GM18951 (cell line): ENCODE results near the gene STPG4.

Experiments
- POLR2A ChIP-seq: IDR thresholded peaks from 4 replicates; pipeline ENCODE4 v1.6.1; 2011; ENCODE audit warnings: mild to moderate bottlenecking; ENCODE audit not compliant: insufficient read length, insufficient read depth; ENCODE audit errors: extremely low read depth
- in situ Hi-C: fragments of 300-500 bp; cut with MboI; formaldehyde crosslinking; loops from one replicate; pipeline ENCODE4 v1.12.0; 2022; ENCODE audit warnings: low sequenced_read_pairs, mixed read lengths, inconsistent platforms; ENCODE audit not compliant: unreplicated experiment

Gene STPG4

DNA sequence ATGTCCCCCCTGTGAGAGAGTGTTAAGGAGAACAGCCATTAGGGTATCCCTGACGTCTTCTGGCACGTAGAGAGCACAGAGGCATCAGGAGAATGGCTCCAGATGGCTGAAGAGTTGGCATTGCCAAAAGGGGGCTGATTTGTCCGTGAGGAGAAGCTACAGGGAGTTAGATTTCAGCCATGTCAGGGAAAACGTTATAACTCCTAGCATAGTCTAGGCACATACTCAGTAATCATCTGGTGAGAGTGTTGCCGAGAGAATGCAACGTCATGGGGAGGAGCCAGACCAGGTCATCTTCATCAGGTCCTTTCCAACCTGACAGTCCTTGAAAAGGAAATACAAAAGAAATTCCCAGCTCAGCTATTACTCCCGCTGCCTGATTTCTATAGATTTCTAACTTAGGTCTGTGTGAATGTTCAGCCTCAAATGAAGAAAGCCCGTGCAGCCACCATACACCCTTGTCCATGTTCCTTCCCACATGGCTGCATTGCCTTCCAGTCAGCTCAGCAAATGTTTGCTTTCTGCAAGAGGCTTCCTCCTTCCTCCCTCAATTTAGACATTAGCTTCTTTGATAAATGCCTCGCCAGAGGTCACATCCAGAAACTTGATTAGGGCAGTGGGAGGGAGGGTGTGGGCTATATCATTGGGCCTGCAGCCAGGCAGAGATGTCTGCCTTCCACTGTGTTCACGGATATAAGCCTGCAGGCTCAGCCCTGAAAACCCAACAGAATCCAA is 93.0 kb downstream of the STPG4 start:
- in situ Hi-C loops: no loop called here
- no peak for TF ChIP-seq POLR2A

DNA sequence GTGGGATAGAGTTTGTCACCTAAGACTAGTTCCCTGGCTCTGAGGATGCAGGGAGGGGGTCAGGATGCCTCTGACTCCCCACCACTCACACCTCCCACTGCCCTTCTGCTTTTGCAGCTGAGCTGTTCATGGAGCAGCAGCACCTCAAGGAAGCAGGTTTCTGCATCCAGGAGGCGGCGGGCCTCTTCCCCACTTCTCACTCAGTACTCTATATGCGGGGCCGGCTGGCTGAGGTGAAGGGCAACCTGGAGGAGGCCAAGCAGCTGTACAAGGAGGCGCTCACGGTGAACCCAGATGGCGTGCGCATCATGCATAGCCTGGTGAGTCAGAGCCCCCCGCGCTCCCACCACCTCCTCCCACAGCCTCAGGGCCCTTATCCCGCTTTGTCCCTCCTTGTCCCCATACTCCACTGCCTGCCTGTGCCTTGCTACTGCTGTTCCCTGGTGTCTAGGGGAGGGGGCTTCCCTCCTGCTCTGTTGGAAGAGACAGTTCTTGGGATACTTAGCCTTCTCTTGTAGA is 94.4 kb downstream of the STPG4 start:
- in situ Hi-C loops: no loop called here
- no peak for TF ChIP-seq POLR2A

DNA sequence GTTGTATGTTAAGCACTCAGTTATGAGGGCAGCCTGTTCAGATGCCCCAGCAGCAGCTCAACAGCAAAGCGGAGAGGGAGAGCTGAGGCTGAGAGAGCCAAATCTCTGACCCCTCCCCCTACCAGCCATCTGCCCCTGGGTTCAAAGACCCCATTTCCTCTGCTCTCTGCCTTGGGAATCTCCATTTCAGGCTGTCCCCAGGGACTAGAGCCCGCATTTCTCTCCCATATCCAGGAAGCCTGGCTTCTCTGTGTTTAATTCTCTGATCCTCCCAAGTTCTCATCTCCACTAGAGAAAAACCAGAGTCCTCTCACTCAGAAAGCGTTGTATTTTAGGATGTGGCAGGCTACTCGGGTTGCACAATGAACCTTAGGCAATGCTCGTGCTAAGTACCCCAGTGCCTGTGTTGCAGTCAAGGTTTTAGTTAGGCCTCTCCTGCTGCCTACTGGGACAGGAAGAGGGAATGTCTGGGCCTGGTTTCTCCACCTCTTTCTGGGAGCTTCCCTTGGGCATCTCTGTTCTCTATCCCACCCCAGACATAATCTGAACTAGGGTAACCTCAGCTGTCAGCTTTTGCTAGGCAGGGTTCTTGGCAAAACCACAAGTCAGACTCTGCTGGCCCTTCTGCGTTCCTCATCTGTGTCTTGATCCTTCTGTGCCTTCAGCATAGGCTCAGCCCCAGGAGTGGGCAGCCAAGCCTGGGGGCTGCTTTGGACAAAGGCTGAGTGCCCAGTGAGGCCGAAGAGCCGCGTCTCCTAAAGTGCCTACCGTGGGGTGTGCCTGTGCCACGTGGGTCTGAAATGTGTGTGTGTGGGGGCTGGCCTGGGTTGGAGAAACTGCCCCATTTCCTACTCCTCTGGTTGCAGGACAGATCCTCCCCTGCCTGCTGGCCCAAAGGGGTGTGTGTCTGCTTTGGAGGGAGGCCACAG is 96.8 kb downstream of the STPG4 start:
- TF ChIP-seq POLR2A: no peak
- in situ Hi-C loops: no loop called here

DNA sequence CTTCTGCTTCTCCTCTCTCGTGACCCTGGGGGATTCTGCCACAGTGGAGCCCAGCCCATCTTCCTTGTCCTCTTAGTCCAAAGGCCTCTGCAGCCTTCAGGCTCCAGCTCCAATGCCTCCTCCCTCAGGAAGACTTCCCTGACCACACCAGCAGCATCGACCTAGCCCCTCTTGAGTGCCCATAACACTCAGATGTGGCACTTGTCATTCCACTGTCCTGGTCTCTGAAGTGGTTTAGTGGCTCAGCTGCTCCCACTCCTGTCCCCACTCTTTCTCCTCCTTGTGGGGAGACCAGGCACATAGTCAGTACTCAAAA is 97.5 kb downstream of the STPG4 start:
- in situ Hi-C loops: no loop called here

DNA sequence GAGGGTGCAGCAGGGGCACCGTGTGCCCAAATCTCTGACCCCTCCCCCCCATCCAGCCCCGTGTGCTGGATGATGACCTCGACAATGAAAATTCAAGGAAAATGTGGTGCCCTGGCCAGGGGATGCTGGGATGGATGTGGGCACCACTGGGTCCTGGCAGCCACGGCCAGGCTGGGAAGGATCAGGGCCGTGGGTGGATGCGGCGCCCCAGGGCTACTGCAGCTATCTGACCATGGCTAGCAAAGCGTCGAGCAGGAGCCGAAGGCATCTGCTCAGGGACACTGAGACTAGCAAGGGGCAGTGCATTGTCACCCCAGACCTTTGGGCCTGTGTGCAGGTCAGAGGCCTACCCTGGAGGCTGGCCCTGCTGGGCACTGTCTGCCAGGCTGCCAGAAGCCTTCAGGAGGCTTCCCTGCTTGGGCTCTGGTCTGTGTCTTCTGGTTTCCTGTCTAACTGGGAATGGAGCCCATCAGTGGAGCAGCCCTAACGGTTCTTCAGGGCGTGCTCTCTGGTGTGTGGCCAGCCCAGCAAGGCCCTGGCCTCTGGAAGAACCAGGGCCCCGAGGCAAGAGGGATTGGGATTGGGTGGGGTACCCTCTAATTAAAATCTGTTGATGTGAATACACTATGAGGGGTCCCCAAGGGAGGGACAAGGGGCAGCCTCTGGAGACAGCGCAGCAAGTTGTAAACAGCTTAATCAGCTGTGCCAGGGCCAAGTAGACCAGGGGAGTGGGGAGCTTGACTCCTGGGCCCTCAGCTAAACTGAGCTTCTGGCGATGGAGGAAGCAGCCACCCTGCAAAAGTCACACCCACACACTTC is 98.0 kb downstream of the STPG4 start:
- in situ Hi-C loops: no loop called here
- no peak for TF ChIP-seq POLR2A

More for the DNA sequence above, 97.5 kb downstream of the STPG4 start:
- no peak for TF ChIP-seq POLR2A

DNA sequence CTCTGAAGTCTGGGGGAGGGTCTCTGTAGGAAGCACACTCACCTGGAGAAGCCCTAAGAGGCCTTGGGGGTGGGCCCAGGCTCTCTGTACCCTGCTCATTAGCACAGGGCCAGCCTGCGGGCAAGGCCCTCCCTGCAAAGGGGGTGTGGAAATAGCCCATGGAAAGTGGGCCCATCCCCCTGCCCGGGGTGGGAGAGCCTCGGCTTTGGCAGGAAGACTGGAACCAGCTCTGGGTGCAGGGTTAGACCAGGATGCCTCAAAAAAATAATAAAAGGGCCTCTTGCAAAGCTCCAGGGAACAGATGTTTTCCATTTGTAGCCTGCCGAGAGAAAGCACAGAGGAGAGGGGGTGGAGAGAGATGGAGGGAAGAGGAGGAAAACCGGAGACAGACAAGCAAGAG is 98.7 kb downstream of the STPG4 start:
- TF ChIP-seq POLR2A: no peak

DNA sequence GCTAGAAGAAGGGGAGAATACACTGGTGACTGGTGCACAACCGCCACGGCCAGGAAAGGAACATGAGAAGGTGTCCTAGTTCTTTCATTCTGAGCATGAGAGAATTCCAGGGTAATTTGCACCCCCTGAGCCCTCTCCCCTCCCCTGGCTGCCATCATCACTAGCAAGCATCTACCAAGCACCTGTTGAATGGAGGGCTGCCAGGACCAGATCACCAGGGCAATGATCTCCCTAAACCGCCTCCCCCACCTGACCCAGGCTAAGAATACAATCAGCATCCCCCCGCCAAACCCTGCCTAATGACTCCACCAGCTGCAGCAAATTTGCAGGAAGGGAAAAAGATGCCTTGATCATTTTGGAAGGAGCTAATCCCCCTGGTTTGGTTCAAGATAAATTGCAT is 100.2 kb downstream of the STPG4 start:
- TF ChIP-seq POLR2A: no peak
- in situ Hi-C loops: no loop called here

More for the DNA sequence above, 98.7 kb downstream of the STPG4 start:
- in situ Hi-C loops: no loop called here

DNA sequence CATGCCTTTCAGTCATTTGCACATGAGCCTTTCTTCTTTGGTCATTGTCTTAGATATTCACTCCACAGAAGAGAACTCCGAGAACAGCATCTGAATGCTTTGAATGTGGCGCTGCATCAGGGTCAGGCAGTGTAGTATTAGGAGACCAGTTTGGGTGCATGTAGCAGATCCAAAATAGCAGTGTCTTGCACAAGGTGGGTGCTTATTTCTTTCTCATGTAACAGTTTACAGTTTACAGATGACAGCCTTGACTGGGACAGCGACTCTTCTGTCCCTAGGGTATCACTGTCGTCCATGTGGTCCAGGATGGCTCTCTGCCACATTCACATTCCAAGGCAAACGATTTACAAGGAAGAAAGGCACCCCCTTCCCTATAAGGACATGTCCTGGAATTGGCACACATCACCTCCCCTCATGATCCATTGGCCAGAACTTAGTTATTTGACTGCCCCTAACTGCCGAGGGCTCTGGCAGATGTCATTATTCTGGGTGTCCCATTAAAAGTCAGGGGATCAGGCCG is 101.0 kb downstream of the STPG4 start:
- TF ChIP-seq POLR2A: no peak
- in situ Hi-C loops: no loop called here

DNA sequence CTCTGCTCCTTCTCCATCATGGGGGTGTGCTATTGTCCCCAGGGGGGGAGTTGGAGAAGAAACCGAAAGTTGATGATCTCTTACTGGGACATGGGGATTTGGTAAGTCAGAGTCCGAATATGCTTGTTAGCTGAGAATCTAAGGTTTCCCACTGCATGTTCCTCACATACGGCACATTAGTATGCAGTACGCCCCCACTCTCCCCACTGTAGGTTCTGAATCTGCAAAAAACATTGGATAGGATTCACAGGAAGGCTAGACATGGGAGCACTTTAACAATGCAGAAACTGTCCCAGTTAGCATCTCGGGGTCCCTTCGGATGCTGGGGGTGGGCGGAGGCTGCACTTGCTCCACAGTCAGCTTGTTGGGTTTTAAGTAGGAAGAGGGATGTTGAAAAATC is 102.3 kb downstream of the STPG4 start:
- in situ Hi-C loops: no loop called here
- TF ChIP-seq POLR2A: no peak

DNA sequence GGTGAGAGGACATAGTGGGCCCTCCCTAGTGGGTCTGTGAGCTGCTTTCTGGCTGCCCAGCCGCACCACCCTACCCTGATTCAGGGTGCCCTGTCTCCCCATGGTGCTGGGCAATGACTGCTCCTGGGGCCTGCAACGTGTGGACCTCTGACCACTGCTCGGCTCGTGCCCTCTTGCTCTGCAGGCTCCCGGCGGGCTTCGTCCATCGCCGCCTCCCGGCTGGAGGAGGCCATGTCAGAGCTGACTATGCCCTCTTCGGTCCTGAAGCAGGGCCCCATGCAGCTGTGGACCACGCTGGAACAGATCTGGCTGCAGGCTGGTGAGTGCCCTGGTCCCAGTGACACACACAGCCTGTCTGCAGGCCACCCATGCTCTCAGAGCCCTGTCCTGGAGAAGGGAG is 103.5 kb downstream of the STPG4 start:
- no peak for TF ChIP-seq POLR2A
- in situ Hi-C loops: no loop called here

DNA sequence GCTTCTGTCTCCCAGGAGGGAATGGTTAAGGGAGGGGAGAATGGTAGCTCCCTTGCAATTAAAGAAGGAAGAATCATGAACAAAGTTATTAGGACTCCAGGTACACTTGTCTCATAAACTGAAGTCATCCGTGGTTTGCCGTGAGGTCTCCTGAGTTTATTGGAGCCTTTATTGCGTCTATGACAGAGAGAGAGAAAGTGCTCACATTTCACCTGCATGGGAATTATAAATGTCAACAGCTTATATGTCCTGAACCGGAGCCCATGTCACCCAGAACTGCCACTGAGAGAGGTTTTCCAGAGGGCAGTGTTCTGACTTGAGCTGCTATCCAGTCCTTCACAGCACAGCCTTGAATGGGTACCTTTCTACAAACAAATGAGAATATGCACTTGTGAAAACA is 104.3 kb downstream of the STPG4 start:
- in situ Hi-C loops: no loop called here
- no peak for TF ChIP-seq POLR2A

DNA sequence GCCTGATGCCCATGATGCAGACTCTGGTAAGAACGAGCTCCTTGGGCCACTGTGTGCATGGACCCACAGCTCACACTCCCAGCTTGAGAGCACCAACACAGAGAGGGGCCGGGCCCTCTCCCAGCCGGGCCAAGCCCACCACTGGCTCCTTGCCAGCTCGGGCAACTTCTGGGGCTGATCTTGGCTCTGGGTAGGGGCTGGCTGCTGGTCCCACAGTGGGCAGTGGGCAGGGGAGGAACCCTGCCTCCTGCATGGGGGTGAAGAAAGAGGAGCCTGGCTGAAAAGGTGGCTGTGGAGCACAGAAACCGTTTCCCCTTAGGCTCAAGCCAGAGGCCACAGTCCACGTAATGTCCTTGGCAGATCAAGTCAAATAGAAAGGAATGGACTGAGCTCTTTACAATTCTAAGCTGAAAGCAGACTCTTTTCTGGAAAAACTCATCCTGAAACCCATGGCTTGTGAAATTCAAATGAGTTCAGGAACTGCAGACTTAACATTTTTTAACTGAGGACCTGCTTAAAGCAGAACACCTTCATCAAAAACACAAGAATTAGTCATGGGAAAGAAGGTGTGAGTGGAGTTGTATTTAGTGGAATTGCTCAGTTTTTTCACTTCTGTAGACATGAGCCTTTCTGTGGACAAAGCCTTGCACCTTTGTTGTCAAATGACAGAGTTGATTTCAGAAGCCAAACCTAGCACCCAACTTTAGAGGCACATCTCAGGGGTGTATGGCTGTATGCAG is 104.9 kb downstream of the STPG4 start:
- TF ChIP-seq POLR2A: no peak
- in situ Hi-C loops: no loop called here

DNA sequence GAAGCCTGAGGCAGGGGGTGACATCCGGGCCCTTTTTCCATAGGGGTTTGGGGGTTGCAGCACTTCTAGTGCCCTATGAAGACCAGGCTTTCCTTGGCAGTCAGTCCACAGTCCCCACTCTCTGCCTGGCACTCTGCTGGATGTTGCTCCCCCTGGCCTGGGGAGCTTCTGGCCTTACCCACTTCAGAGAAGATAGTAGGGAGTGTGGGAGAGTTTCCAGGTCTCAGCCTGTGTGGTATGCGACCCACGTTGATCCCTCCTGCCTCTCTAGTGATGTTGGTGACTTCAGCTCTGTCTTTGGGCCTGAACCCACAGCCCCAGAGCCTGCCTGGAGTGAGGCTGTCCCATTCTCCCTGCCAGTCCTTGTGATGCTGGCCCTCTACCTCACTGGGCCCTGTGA is 105.6 kb downstream of the STPG4 start:
- no peak for TF ChIP-seq POLR2A
- in situ Hi-C loops: no loop called here
